ENCODE results near the gene ALMS1.

GRCh38 chr2:73414696-73415095 lies 29.1 kb downstream of the ALMS1 start:
- TF ChIP-seq CTCF (IDR thresholded peaks at IDR 0.05): no peak
- no peak for TF ChIP-seq POLR2A (IDR thresholded peaks at IDR 0.05)
- TF ChIP-seq POLR2AphosphoS5 (IDR thresholded peaks at IDR 0.05; ENCODE audit: insufficient read depth in 1 of 2, low read depth in 1 of 2): no peak
